T1000 (cell line): ENCODE measurements around the gene TTLL9.

Experiments
- DNase-seq: peaks from one replicate; lab custom pipeline; 2025; ENCODE audit warnings: mixed read lengths; lab: John Stamatoyannopoulos, UW

Gene TTLL9

GRCh38 chr20:31949877-31950646, 79.6 kb downstream of the TTLL9 start:
- no peak for DNase-seq

DNA sequence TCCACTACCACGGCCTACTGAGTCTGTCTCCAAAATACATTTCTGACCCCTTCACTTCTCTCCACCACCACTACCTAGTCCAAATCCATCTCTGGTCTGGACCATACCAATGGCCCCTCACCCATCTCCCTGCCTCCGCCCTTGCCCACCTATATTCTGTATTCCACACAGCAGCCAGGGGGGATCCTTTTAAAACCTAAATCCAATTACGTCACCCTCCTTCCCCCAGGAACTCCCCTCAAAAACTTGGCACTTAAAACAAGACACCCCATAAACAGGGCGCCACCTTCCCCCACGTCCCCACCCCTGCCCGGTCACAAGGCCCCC, 80.7 kb downstream of the TTLL9 start:
- DNase-seq, result no peak

DNA sequence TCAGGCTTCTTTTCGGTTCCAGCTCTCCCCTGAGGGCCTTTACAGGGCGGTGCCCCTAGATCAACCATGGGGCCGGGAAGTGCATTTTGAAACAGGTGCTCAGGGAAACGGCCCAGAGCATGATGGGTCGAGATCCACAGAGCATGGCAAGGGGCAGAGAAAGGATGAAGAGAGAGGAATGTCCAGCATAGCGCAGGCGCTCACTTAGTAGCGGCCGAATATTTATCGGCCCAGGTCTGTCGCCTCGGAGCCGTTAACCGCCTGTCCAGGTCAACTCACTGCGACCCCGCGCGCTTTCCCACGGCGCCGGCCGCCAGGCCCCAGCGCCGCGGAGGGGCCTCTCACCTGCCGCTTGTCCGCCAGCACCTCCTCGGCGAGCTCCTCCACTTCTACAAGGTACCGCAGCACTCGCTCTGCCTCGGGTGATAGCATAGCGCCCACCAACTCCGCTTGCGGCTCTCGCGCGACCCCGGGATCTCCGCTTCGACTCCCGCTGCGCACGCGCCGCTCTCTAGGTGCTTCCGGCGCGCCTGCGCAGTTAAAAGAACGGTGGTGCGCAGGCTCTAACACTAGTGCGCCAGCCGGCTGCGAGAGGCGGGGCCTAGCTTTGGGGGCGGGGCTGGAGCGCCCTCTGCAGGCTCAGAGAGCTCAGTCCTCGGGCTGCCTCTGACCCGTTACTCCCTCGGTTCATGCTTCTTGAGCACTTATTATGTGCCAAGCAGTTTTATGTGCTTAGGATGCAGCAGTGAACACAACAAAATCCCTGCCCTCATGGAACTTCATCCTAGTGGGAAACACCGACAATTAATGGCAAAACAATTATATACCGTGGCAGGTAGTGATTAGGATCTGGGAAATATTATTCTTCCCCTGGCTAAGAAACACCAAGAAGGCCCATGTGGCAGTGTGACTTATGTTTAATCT, 81.4 kb downstream of the TTLL9 start, which contains the start of gene PDRG1:
Gene PDRG1 (minus strand): TSS at position 517 of the 924 bp plus-strand sequence. CDS start 85 bp downstream, at position 432.
- peak; percentile 87 for DNase-seq

DNA sequence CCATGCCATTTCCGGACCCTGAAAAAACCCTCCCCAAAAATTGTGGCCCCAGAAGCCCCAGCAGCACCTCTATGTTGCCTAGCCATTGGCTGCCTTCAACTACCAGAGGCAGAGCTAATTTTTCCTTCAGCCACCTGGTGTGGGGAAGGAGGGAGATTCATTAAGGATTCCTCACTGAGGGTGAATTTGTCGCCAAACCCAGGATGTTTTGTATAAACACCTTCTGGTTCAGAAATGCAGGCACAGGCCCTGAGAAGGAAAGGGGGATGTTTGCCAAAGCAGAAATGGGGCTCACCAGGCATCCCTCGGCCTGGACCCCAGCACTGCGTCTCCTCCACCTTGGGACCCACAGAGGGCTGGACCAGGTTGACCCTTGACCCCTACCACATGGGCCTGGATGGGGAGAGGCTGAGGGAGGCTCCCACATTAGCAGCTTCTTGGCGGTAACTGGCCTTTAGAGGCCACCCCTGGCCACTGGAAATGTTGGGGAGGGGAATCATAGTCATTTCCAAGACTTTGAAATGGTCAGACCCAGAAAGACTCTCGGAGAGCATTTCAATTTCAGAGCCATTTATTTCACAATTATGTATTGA, 83.2 kb downstream of the TTLL9 start:
- no peak for DNase-seq

DNA sequence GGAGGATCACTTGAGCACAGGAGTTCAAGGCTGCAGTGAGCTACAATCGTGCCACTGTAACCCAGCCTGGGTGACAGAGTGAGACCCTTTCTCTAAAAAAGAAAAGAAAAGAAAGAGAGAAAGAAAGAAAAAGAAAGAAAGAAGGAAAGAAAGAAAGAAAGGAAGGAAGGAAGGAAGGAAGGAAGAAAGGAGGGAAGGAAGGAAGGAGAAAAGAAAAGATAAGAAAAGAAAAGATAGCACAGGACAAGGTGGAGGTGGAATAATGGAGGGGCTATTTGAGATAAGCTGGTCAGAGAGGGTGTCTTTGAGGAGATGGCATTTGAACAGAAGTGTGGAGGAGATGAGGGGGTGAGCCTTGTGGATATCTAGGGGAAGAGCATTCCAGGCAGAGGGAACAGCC, 84.1 kb downstream of the TTLL9 start:
- DNase-seq, result no peak

DNA sequence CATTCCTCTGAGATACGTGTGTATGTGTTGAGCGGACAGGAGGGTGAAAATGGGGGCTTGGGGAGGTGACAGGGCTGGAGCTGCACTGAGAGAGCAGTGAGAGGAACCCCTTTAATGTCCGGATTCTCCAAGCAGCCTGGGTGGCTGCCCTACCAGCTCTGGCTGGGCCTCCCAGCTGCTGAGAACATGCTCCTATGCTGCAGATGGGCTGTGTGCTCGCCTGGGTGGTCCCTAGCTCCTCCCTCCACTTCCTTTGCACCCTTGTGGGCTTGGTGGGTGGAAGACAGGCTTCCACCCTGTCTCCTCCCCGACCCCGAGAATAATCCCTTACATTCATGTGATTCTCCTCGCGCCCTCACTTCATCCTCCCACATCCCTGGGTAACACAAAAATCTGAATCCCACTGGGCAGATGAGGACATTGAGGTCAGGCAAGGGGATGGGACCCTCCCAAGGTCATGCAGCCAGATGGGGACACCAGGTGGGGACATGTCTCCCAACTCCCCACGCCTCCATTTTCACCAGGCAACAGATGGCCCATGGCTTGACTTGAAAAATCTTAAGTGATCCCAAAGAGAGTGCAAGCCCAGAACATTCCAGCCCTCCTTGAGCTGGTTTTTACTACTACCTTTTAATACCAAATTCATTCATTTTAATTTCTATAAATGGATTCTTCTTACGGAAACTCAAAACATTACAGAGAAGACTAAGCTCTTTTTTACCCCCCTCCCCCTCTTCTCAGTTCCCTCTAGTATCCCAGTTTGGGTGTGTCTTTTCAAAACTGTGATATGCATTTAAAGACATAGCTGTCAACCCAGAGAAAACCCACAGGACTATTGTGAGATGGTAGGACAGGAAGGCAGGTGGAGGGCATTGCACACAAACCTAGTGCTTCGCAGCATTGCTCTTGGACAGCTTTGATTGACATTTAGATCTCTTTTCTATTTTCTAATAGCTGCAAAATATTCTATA, 86.4 kb downstream of the TTLL9 start:
- DNase-seq, result no peak

GRCh38 chr20:31962761-31963160, 92.3 kb downstream of the TTLL9 start:
- DNase-seq, result no peak

DNA sequence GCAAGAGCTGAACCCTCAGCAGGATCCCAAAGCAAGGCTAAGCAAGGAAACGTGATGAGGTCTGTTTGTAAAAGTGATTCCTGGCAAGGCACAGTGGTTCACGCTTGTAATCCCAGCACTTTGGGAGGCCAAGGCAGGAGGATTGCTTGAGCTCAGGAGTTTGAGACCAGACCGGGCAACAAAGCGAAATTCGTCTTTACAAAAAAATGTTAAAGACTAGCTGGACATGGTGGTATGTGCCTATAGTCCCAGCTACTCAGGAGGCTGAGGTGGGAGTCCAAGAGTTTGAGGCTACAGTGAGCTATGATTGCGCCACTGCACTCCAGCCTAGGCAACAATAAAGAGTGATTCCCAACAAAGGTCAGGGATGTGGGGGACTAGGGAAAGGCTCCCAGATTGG, 93.5 kb downstream of the TTLL9 start:
- DNase-seq, result no peak

- DNase-seq, result no peak
Observed at GRCh38 chr20:31966991-31967655, 96.7 kb downstream of the TTLL9 start.

DNA sequence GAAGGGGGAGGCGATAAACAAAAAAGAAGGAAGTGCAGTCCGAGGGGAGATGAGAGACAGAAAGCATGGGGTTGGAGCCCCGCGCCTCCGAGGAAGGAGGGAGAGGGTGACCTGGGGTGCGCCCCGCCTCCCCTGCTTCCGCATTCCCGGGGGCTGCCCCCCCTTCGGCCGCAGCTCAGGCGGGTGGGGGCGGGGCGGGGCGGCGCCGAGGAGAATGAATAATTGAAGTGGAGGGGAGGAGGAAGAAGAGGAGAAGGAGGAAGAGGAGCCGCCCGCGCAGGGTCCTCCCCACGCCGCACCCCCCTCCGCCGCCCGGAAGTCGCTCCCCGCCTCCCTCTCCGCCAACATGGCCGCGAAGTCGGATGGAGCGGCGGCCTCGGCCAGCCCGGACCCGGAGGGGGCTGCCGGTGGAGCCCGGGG, 97.4 kb downstream of the TTLL9 start, which contains the start of gene XKR7:
Gene XKR7 (plus strand): TSS at position 322 of the 420 bp plus-strand sequence. CDS start 25 bp downstream, at position 347.
- DNase-seq, result no peak

DNA sequence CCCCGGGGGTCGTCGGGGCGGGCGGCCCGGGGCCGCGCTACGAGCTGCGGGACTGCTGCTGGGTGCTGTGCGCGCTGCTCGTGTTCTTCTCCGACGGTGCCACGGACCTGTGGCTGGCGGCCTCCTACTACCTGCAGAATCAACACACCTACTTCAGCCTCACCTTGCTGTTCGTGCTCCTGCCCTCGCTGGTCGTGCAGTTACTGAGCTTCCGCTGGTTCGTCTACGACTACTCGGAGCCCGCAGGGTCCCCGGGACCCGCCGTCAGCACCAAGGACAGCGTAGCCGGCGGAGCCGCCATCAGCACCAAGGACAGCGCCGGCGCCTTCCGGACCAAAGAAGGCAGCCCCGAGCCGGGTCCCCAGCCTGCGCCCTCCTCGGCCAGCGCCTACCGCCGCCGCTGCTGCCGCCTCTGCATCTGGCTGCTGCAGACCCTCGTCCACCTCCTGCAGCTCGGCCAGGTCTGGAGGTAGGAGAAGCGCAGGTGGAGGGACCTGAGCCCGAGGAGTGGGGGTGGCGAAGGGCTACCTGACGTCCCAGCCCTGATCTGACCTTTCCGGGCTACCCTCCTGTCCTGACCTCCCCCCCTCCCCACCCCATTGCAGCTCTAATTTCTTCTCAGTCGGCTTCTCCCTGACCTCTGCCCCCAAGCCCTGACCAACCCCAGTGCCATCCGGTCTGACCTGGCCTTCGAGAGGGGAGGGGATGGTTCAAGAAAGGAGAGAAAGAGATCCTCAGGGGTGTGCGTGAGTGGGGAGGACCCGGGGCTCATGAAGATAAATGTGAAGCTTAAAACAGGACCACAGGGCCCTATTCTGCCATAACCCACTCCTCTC, 98.1 kb downstream of the TTLL9 start:
- DNase-seq, result peak; percentile 66

DNA sequence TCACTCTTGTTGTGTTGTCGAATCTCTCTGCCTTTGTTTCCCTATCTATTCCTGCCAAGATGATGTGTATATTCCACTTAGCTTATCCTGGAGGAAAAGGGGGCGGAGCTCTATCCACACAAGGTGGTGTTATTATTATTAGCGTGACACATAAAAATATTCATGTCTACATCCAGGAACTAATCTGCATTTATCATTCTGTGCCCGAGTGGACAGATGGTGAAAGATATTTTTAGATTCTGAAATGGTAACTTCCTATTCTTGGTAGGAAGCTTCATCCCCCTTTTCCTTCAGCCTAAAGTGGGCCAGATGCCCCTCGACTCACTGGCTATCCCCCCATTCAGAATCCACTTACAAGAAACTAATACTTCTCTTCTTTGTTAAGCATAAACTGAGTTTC, 99.6 kb downstream of the TTLL9 start:
- no peak for DNase-seq

- DNase-seq, result no peak
Observed at GRCh38 chr20:31972471-31973021, 102.1 kb downstream of the TTLL9 start.

DNA sequence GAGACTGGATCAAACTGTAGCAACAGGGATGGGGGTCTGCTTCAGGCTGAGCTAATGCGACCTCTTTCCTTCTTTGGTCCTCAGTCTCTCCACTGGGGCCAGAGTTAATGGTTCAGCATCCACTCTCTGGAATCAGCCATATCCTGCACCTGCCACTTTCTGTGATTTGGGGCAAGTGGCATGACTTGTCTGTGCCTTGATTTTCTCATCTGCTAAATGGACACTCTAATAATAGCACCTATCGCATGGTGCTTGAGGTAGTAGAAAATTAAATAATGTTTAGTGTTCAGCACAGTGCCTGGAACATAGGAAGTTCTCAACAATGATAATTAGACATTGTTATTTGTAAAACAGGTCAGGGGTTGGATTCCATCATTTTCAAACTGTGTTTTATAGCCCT, 103.9 kb downstream of the TTLL9 start:
- DNase-seq, result no peak

DNA sequence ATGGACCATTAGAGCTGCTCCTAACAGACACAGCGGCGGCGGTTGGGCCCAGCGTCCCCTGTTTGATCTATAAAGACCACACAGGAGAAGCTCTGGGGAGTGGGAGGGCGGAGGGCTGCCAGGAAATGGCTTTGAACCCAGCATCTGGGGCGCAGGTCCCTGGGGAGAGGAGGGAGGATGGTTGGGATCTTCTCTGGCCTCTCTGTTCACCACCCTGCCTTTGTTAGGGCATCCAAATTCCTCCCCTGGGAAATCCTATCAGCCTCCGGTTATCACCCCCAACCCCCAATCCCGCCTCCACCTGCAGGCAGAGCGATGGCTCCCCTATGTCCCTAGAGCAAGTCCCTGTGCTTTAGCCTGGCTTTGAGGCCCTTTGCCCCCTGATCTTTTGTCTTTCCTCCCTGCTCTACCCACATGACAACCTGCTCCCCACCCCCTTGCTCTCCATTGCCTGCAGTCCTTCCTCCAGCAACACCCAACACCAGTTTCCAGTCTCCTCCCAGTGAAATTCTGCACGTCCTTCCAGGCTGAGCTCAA, 104.6 kb downstream of the TTLL9 start:
- DNase-seq, result no peak

GRCh38 chr20:31975874-31976273, 105.4 kb downstream of the TTLL9 start:
- no peak for DNase-seq

- no peak for DNase-seq
Observed at GRCh38 chr20:31977080-31977479, 106.6 kb downstream of the TTLL9 start.

DNA sequence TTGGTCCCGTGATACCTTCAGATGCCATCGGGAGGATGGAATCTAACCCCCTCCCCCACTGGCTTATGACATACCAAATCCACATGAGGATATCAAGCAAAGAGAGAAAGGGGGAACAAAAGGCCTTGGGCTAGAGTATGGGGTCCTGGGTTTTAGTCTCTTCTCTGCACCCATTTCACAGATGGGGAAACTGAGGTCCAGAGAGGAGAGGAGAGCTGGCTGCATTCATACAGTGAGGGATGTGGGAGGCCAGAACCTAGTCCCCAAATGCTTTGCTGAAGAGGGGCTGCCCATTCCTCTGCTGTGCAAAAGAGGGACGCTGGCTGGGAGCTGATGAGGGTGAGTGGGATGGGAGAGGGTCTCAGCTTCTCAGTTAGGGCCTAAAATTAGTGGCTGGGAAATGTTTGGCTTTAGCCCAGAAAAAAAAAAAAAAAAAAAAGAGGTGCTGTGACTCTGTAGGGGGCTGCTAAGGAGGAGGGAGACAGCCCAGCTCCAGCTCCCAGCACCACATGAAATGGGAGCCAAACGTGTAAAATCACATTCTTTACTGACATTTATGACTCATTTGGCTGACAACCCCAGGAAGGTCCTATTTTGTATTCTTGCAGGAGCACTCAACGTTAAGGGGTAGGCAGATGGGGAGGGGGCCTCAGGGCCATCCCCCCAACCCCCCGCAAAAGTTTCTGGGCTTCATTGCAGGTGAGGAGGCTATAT, 109.4 kb downstream of the TTLL9 start:
- no peak for DNase-seq

DNA sequence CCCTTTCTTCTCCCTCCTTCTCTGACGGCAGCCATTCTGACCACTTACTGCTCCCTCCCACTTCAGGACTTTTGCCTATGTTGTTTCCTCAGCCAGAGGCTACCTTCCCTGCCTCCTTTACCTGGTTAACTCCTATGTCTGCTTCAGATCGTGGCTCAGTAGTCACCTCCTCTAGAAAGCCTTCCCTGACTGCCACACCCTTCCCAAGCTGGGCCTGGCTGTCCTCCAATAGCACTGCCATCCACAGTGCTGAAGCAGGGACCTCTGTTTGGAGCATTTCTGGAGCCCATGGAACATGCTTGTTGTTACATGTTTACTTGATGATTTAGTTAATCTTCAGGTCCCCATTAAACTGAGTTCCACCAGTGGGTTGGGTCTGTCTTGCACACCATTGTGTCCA, 111.3 kb downstream of the TTLL9 start:
- no peak for DNase-seq
